HepG2 (cell line): ENCODE results near the gene GPR62. TPM values are rescaled to one million over a fixed set of nuclear protein-coding genes. Genes with fewer than 3 reads are reported as not detected.
A peak's percentile ranks its signal among the peaks of the same experiment; 100 is the strongest.

Experiments used
- BRCA1 ChIP-seq: sonication (generic); formaldehyde crosslinking; IDR thresholded peaks from 2 replicates; pipeline ENCODE4 v1.4.0; 2020; ENCODE audit warnings: missing genetic modification reagents
- CSRNP2 ChIP-seq: sonication (generic); formaldehyde crosslinking; conservative IDR thresholded peaks from 2 replicates; pipeline ENCODE4 v1.8.0; 2022; ENCODE audit warnings: low read depth, missing genetic modification reagents
- E2F1 ChIP-seq: sonication (generic); formaldehyde crosslinking; IDR thresholded peaks from 2 replicates; pipeline ENCODE4 v1.5.0; 2020; ENCODE audit warnings: missing genetic modification reagents
- FOXM1 ChIP-seq: sonication (generic); formaldehyde crosslinking; IDR thresholded peaks from 2 replicates; pipeline ENCODE4 v1.5.0; 2020; ENCODE audit warnings: missing genetic modification reagents
- KAT8 ChIP-seq: IDR thresholded peaks from 2 replicates; pipeline ENCODE4 v1.6.1; 2016; ENCODE audit warnings: missing genetic modification reagents, missing compliant biosample characterization
- KIAA2018 ChIP-seq: sonication (generic); formaldehyde crosslinking; IDR thresholded peaks from 2 replicates; pipeline ENCODE4 v1.5.0; 2020; ENCODE audit warnings: mild to moderate bottlenecking, missing genetic modification reagents, borderline replicate concordance
- NR2F2 ChIP-seq: IDR thresholded peaks from 2 replicates; pipeline ENCODE4 v1.6.1; 2012; ENCODE audit warnings: low read depth, inconsistent platforms, borderline replicate concordance
- POGK ChIP-seq: sonication (generic); formaldehyde crosslinking; conservative IDR thresholded peaks from 2 replicates; pipeline ENCODE4 v1.8.0; 2022; ENCODE audit warnings: mild to moderate bottlenecking, moderate library complexity, missing genetic modification reagents
- PREB ChIP-seq: sonication (generic); formaldehyde crosslinking; IDR thresholded peaks from 2 replicates; pipeline ENCODE4 v1.4.0; 2020; ENCODE audit warnings: missing genetic modification reagents
- WIZ ChIP-seq: sonication (generic); formaldehyde crosslinking; IDR thresholded peaks from 2 replicates; pipeline ENCODE4 v1.5.1; 2020; ENCODE audit warnings: mild to moderate bottlenecking, missing genetic modification reagents
- ZNF441 ChIP-seq: sonication (generic); formaldehyde crosslinking; IDR thresholded peaks from 2 replicates; pipeline ENCODE4 v1.7.0; 2021; ENCODE audit warnings: missing genetic modification reagents, borderline replicate concordance
- ZNF713 ChIP-seq: sonication (generic); formaldehyde crosslinking; IDR thresholded peaks from 2 replicates; pipeline ENCODE4 v1.4.0; 2020; ENCODE audit warnings: mild to moderate bottlenecking, missing genetic modification reagents
- ZNF766 ChIP-seq: sonication (generic); formaldehyde crosslinking; IDR thresholded peaks from 2 replicates; pipeline ENCODE4 v1.5.0; 2020; ENCODE audit warnings: missing genetic modification reagents, borderline replicate concordance
- polyA plus RNA-seq, 8 experiments: library from polyadenylated mRNA; depleted of rRNA in 3 of 8; stranded (reverse) in 7 of 8; unstranded in 1 of 8; fragments of >200 nt; fragmentation: Illumina TruSeq in 4 of 8; extraction: Trizol in 4 of 8; gene quantifications; 2 replicates each; pipeline versions ENCODE4 v1.2.1 to v1.2.3, GENCODE V29; 2011 to 2016; ENCODE audit warnings: low read depth in 4 of 8, missing spikeins in 1 of 8, mixed read lengths in 1 of 8; ENCODE audit not compliant: insufficient read depth in 1 of 8
- total RNA-seq, 5 experiments: library from RNA; depleted of rRNA; stranded (reverse); fragments of >200 nt; fragmentation: Illumina TruSeq; extraction: Trizol; gene quantifications; 2 replicates each; pipeline ENCODE4 v1.2.3, GENCODE V29; 2016; ENCODE audit warnings: low read depth in 1 of 5

Gene GPR62
- total and polyA plus RNA-seq, 2 of the 13 experiments (the other 11 are each of a cell fraction or from before 2014, with no cell fraction given), result not detected

- TF ChIP-seq PREB (CRISPR knock-in tag), result 0 out of 2 replicates have a peak, but pooled peaks have one; percentile 56
- no peak for TF ChIP-seq CSRNP2 (CRISPR knock-in tag)
- TF ChIP-seq POGK (CRISPR knock-in tag), result peak; percentile 97
- no peak; the same call in 1 of the 2 replicates for TF ChIP-seq BRCA1 (CRISPR knock-in tag)
- no peak; the same call in 1 of the 2 replicates for TF ChIP-seq WIZ (CRISPR knock-in tag)
- peak; percentile 67; the same call in 1 of the 2 replicates for TF ChIP-seq ZNF766 (CRISPR knock-in tag)
- TF ChIP-seq ZNF713 (CRISPR knock-in tag), result peak; percentile 94; the same call in 1 of the 2 replicates
- TF ChIP-seq FOXM1 (CRISPR knock-in tag), result 0 out of 2 replicates have a peak, but pooled peaks have one; percentile 37
- peak; percentile 70 for TF ChIP-seq ZNF441
- TF ChIP-seq NR2F2, result no peak
- TF ChIP-seq KIAA2018 (CRISPR knock-in tag), result 0 out of 2 replicates have a peak, but pooled peaks have one; percentile 52
- peak; percentile 72; the same call in 1 of the 2 replicates for TF ChIP-seq E2F1 (CRISPR knock-in tag)
- peak; percentile 94 for TF ChIP-seq KAT8 (CRISPR knock-in tag)
These were observed 13.2 kb upstream of the GPR62 start, which contains the start of the genes PARP3 and RRP9 (continued) for GRCh38 chr3:51941798-51942602.
